Tibial nerve (tissue), 4 donors: ENCODE results near the gene ID4. TPM values are rescaled to one million over a fixed set of nuclear protein-coding genes. Genes with fewer than 3 reads are reported as not detected.

Experiments
- DNase-seq, 2 donors: peaks; one replicate each; pipeline ENCODE4 v3.0.0-alpha.2; 2019; ENCODE audit warnings: low spot score in 2 of 2
- H3K27ac ChIP-seq, 4 donors: fragments of 200-600 bp; sonication (generic) in 3 of 4; one replicate each; pipeline ENCODE4 v1.5.1; 2017 to 2019; ENCODE audit warnings: mild to moderate bottlenecking in 1 of 4
- H3K27me3 ChIP-seq, 2 donors: fragments of 200-600 bp; sonication (generic) in 1 of 2; one replicate each; pipeline versions ENCODE4 v1.5.1 to v1.6.0; 2017 to 2019
- H3K36me3 ChIP-seq, 3 donors: fragments of 200-600 bp; sonication (generic); one replicate each; pipeline ENCODE4 v1.5.1; 2018 to 2019
- H3K4me1 ChIP-seq, 4 donors: fragments of 200-600 bp; sonication (generic) in 3 of 4; one replicate each; pipeline ENCODE4 v1.5.1; 2017 to 2019
- H3K4me3 ChIP-seq, 4 donors: fragments of 200-600 bp; sonication (generic) in 3 of 4; one replicate each; pipeline ENCODE4 v1.5.1; 2017 to 2019; ENCODE audit warnings: mild to moderate bottlenecking in 1 of 4, moderate library complexity in 1 of 4
- H3K9me3 ChIP-seq, 4 donors: fragments of 200-600 bp; sonication (generic) in 3 of 4; one replicate each; pipeline ENCODE4 v1.5.1; 2017 to 2019
- EP300 ChIP-seq, 2 donors: sonication (generic); formaldehyde crosslinking; IDR thresholded peaks; one replicate each; pipeline ENCODE4 v1.6.1; 2017; ENCODE audit warnings: antibody characterized with exemption in 2 of 2, mild to moderate bottlenecking in 1 of 2
- POLR2A ChIP-seq, 2 donors: fragments of 450-650 bp; IDR thresholded peaks; one replicate each; pipeline ENCODE4 v1.6.1; 2017; ENCODE audit warnings: antibody characterized with exemption in 2 of 2, mild to moderate bottlenecking in 2 of 2, moderate library complexity in 2 of 2
- WGBS, 2 donors: methylation state at CpG; one replicate each; pipeline ENCODE4 v1.1.5; 2018; 5-methylcytosine and 5-hydroxymethylcytosine counted together
- total RNA-seq, 4 donors: library from RNA; depleted of rRNA; stranded (reverse); fragments of >200 nt; gene quantifications; one replicate each; pipeline ENCODE4 v1.1.0, GENCODE V29; 2016
- TF ChIP-seq, protein P1 (sequence below), 5 experiments: fragments of 200-600 bp in 3 of 5; fragments of 450-650 bp in 2 of 5; sonication (generic) in 3 of 5; IDR thresholded peaks; one replicate each; pipeline ENCODE4 v1.5.1; 2016 to 2019; ENCODE audit warnings: antibody characterized with exemption in 5 of 5, mild to moderate bottlenecking in 3 of 5, moderate library complexity in 2 of 5

The ID4 gene, protein sequence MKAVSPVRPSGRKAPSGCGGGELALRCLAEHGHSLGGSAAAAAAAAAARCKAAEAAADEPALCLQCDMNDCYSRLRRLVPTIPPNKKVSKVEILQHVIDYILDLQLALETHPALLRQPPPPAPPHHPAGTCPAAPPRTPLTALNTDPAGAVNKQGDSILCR
- total RNA-seq, result 10 to 100 TPM; 27.0 to 69.0 (median 33.3) TPM

GRCh38 chr6:19836799-19837510 is at the start of gene ID4:
TSS of gene ID4 (plus strand) at chr6:19837370. CDS start at chr6:19837755, 385 bp downstream.
- no peaks in the 10 kb centered on the region for H3K9me3 ChIP-seq
- peak within 1 kb of the TSS; percentile 86 to 97 (median 95) for H3K27ac ChIP-seq
- H3K4me1 ChIP-seq, result peaks cover 0 to 26% (median 1%) of the 10 kb centered on the region in 4 donors
- peaks cover 0 to 7% of the 10 kb centered on the region in 2 donors for H3K27me3 ChIP-seq
- peak; percentile 97 to 98 for TF ChIP-seq POLR2A (IDR thresholded peaks at IDR 0.05)
- peak in 1 of 2 donors; percentile 99 for TF ChIP-seq EP300 (IDR thresholded peaks at IDR 0.05)
- TF ChIP-seq, protein P1, sequence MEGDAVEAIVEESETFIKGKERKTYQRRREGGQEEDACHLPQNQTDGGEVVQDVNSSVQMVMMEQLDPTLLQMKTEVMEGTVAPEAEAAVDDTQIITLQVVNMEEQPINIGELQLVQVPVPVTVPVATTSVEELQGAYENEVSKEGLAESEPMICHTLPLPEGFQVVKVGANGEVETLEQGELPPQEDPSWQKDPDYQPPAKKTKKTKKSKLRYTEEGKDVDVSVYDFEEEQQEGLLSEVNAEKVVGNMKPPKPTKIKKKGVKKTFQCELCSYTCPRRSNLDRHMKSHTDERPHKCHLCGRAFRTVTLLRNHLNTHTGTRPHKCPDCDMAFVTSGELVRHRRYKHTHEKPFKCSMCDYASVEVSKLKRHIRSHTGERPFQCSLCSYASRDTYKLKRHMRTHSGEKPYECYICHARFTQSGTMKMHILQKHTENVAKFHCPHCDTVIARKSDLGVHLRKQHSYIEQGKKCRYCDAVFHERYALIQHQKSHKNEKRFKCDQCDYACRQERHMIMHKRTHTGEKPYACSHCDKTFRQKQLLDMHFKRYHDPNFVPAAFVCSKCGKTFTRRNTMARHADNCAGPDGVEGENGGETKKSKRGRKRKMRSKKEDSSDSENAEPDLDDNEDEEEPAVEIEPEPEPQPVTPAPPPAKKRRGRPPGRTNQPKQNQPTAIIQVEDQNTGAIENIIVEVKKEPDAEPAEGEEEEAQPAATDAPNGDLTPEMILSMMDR (IDR thresholded peaks at IDR 0.05), result peak in 1 of 5 experiments; percentile 5
- DNase-seq, result peak; percentile 80 to 84
- 2% methylated on average over 32 to 45 of the region's 71 CpGs for WGBS, 2 donors
- peak within 1 kb of the TSS; percentile 54 to 89 (median 74) for H3K4me3 ChIP-seq
- no peaks in the 10 kb centered on the region for H3K36me3 ChIP-seq

DNA sequence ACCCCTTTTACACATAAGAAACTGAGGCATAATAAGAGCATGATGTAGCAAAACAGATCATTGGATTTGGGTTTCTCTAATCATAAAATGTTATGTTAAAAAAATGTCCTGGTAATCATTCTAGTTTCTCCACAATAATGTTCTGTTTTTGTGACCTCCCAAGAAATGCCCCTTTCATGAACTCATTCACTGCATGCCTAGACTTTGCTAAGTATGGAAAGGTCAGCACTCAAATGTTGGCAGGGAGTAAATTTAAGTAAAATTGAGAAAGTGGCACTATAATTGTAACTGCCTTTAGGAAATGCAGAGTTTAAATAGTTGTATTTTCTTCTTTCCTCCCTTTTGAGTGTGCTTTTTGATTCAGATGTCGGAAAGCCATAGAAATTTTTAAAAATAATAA is 48.5 kb upstream of the ID4 start:
- no peaks in the 10 kb centered on the region for H3K36me3 ChIP-seq
- TF ChIP-seq, protein P1 (IDR thresholded peaks at IDR 0.05), result no peak
- TF ChIP-seq POLR2A (IDR thresholded peaks at IDR 0.05), result no peak
- TF ChIP-seq EP300 (IDR thresholded peaks at IDR 0.05), result no peak
- no peak for DNase-seq
- H3K4me3 ChIP-seq, result no peak overlapping the region
- WGBS, 2 donors, result 35 to 37% methylated on average over 1 of the region's 1 CpG
- no peaks in the 10 kb centered on the region for H3K9me3 ChIP-seq
- H3K27ac ChIP-seq, result no peak overlapping the region
- H3K27me3 ChIP-seq, result no peaks in the 10 kb centered on the region
- peaks cover 0 to 28% (median 6%) of the 10 kb centered on the region in 4 donors for H3K4me1 ChIP-seq

DNA sequence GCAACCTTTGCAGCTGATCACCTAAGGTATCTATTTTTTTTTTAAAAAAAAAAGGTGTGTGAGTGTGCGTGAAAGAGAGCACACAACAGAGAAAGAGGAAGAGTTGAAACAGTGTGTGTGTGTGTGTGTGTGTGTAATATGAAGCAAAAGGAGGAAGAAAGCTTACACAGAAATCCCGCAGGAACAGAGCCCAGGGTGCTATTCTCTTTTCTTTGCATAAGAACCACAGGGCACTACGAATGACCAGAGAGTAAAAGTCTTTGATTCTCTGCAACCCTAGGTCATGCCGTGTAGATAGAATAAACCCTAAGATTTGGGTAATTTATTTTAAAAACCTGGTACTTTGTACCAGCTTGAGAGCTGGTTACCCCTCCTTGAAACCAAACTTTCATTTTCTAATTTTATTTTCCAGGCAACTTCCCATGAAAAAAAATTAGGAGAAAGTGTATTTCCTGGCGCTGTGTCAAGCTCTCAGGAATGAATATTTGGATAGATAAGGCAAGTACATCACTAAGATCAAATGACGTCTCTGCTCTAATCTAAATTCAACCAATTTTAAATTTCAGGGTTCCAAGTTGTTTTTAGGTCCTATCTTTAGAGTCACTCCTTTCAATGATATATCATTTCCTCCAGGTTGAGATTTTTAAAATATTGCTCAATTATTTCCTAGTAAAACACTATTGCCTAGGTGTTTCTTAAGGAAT is 47.9 kb upstream of the ID4 start:
- no peak overlapping the region for H3K27ac ChIP-seq
- H3K4me3 ChIP-seq, result peak overlapping the region in 1 of 4 donors; percentile 16
- TF ChIP-seq POLR2A (IDR thresholded peaks at IDR 0.05) (no peak), EP300 (IDR thresholded peaks at IDR 0.05) (no peak)
- TF ChIP-seq, protein P1 (IDR thresholded peaks at IDR 0.05), result no peak

DNA sequence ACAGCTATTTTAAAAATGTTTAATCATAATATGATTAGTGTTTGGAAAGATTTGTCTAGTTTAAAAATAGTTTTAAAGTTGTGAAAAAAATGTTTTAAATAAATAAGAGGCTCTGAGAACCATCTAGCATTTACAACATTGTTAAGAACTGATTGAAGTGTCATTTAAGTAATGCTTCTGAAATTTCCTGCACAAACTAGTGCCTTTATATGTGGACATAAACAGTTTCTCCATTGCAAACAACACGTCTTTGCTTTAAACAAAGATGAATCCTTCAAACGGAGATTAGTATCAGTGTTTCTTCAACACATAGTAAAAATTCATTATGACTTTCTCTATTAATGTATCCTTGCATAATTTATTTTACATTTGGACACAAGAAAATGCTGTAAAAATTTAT is 45.9 kb upstream of the ID4 start:
- Histone ChIP-seq H3K27me3 (no peaks in the 10 kb centered on the region), H3K36me3 (no peaks in the 10 kb centered on the region), H3K9me3 (peaks cover 0 to 5% (median under 1%) of the 10 kb centered on the region in 4 donors), H3K4me1 (peaks cover 0 to 28% (median 6%) of the 10 kb centered on the region in 4 donors), H3K4me3 (no peak overlapping the region), H3K27ac (no peak overlapping the region)
- 41 to 45% methylated on average over 2 of the region's 2 CpGs for WGBS, 2 donors
- TF ChIP-seq POLR2A (IDR thresholded peaks at IDR 0.05) (no peak), EP300 (IDR thresholded peaks at IDR 0.05) (no peak)
- TF ChIP-seq, protein P1 (IDR thresholded peaks at IDR 0.05), result no peak
- no peak for DNase-seq

More for the DNA sequence above, 47.9 kb upstream of the ID4 start:
- WGBS, 2 donors, result 32 to 35% methylated on average over 6 of the region's 6 CpGs
- DNase-seq, result no peak
- H3K36me3 ChIP-seq, result no peaks in the 10 kb centered on the region
- no peaks in the 10 kb centered on the region for H3K27me3 ChIP-seq
- H3K9me3 ChIP-seq, result no peaks in the 10 kb centered on the region
- peaks cover 0 to 28% (median 6%) of the 10 kb centered on the region in 4 donors for H3K4me1 ChIP-seq
